ENCODE measurements around the gene NLN.
"Not testable (repeated sequence)": the region's sequence is repeated elsewhere in the genome, so short reads cannot be mapped to it uniquely, and the experiment has no call there.

The NLN gene

GRCh38 chr5:65835191-65835590 lies 113.2 kb downstream of the NLN start:
- no peak for DNase-seq

DNA sequence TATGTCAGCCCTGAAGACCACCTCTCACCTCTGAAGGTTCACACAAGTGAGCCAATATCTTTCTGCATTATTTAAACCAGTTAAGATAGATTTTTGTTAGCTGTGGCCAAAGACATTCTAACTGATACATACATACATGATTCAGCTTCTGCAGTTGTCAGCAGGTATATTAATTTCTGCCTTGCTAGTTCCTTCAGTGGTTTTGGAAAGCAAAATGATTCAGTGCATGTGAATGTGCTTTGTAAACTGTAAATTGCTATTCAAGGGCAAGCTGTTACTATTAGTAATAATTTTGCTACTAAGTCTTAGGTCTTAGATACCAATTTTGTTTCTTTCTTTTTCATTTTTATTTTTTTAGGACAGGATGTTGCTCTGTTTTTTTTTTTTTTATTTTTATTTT lies 115.1 kb downstream of the NLN start:
- DNase-seq, result no peak

GRCh38 chr5:65839170-65839569 lies 117.2 kb downstream of the NLN start:
- not testable (repeated sequence) for DNase-seq

DNA sequence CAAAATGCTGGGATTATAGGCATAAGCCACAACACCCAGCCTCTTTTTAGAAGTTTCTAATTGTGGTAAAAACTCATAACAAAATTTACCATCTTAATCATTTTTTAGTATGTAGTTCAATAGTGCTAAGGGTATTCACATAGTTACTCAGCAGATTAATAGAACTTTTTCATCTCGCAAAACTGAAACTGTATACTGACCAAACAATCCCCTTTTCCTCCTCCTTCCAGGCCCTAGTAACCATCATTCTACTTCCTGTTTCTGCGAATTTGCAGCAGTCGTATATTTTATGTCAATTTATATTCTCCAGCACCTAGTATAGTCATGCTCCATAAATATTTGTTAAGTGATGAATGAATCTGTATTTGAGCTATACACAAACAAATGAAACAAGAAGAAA lies 118.1 kb downstream of the NLN start:
- DNase-seq, result no peak

DNA sequence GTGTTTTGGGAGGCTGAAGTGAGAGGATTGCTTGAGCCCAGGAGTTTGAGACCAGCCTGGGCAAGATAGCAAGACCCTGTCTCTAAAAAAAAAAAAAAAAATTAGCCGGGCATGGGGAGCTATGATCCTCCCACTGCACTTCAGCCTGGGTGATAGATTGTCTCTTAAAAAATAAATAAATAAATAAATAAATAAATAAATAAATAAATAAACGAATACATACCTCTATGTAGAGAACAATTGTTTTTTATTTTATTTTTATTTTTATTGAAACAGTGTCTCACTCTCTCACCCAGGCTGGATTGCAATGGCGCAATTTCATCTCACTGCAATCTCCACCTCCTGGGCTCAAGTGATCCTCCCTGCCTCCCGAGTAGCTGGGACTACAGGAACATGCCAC lies 122.8 kb downstream of the NLN start:
- not testable (repeated sequence) for DNase-seq

DNA sequence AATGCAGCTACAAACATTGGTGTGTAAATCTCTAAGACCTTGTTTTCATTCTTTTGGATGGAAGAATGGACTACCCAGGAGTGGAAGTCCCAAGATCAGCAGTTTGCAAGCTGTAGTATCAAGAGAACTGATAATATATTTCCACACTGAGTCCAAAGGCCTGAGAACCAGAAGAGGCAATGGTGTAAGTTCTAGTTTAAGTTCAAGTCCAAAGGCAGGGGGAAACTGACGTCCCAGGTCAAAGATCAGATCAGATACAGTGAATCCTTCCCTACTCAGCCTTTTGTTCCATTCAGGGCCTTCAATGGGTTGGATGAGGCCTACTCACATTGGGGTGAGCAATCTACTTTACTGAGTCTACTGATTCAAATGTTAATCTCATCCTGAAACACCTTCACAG lies 124.1 kb downstream of the NLN start:
- no peak for DNase-seq

GRCh38 chr5:65847019-65847418 lies 125.0 kb downstream of the NLN start:
- DNase-seq, result not testable (repeated sequence)

DNA sequence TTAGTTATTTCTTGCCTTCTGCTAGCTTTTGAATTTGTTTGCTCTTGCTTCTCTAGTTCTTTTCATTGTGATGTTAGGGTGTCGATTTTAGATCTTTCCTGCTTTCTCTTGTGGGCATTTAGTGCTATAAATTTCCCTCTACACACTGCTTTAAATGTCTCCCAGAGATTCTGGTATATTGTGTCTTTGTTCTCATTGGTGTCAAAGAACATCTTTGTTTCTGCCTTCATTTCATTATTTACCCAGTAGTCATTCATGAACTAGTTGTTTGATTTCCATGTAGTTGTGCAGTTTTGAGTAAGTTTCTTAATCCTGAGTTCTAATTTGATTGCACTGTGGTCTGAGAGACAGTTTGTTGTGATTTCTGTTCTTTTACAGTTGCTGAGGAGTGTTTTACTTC lies 127.9 kb downstream of the NLN start:
- DNase-seq, result not testable (repeated sequence)

- DNase-seq, result no peak
These were observed 132.9 kb downstream of the NLN start for GRCh38 chr5:65854925-65855324.

- no peak for DNase-seq
These were observed 133.8 kb downstream of the NLN start for GRCh38 chr5:65855766-65856315.

GRCh38 chr5:65856520-65856919 lies 134.5 kb downstream of the NLN start:
- no peak for DNase-seq

- no peak for DNase-seq
These were observed 136.3 kb downstream of the NLN start for GRCh38 chr5:65858316-65858715.

GRCh38 chr5:65861830-65862241 lies 139.8 kb downstream of the NLN start:
- DNase-seq, result no peak

- DNase-seq, result no peak
These were observed 140.4 kb downstream of the NLN start for GRCh38 chr5:65862384-65862783.

DNA sequence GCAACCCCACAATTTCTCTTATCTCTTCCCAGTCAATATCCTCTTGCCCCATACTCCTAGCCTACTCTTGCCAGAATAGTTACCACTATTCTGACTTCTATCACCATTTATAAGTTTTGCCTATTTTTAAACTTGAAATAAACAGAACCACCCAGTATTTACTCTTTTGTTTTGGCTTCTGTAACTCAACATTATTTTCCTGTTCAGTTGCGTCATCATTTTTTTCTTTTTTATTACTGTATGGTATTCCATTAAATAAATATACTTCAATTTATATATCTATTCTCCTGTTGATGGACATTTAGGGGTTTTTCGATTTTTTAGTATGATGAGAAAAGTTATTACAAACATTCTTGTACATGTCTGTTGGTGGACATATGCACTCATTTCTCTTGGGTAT lies 141.7 kb downstream of the NLN start:
- DNase-seq, result no peak

DNA sequence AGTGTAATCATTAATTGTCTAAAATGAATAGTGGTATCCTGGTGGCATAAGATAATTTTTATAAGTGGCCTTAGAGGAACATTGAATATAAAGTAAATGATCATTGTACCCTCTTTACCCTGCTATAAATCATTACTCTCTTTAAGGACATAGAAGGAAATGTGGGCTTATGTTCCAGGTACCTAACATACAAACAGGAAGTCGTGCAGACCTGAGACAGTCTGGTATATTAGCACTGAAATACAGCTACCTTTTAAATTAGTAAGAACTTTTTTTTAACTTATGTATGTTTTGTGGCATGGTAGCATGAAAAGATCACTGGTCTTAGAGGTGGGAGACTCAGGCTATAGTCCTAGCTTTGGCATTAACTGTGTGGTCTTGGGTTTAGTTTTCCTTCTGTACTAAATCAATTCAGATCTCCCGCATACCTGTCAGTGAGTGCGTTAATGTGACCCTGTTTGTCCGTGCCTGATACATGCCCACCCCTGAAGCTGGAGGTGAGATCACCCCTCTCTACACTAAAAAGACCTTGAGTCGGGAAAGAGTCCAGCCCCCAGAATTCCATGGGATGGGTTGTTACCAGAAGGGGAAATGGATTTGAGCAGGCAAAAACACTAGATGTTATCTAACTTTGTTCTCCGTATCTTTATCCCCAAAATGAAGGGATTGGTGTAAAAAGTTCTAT lies 145.0 kb downstream of the NLN start:
- no peak for DNase-seq

GRCh38 chr5:65867542-65868195 lies 145.7 kb downstream of the NLN start:
- DNase-seq, result no peak

- DNase-seq, result no peak
These were observed 146.5 kb downstream of the NLN start for GRCh38 chr5:65868509-65868908.

DNA sequence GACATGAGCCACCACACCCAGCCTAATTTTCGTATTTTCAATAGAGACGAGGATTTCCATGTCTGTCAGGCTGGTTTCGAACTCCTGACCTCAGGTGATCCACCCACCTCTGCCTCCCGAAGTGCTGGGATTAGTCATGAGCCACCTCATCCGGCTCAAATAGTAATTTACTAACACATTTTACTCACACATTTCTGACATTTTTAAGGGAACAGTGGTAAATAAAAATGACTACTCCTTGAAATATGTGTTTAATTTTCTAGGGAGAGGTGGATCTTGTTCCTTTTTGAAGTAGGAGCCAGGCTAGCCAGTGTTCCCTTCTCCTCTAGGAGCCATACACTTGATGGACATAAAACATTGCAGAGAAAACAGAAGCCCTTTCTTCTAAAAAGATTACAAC lies 149.2 kb downstream of the NLN start:
- DNase-seq, result no peak

DNA sequence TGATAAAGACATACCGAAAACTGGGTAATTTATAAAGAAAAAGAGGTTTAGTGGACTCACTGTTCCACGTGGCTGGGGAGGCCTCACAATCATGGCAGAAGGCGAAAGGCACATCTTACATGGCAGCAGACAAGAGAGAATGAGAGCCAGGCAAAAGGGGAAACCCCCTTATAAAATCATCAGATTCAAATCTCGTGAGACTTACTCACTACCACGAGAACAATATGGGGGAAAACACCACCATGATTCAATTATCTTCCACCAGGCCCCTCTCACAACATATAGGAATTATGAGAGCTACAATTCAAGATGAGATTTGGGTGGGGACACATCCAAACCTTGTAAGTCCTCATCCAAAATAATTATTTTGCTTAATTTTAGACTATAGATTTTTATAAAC lies 149.8 kb downstream of the NLN start:
- not testable (repeated sequence) for DNase-seq

DNA sequence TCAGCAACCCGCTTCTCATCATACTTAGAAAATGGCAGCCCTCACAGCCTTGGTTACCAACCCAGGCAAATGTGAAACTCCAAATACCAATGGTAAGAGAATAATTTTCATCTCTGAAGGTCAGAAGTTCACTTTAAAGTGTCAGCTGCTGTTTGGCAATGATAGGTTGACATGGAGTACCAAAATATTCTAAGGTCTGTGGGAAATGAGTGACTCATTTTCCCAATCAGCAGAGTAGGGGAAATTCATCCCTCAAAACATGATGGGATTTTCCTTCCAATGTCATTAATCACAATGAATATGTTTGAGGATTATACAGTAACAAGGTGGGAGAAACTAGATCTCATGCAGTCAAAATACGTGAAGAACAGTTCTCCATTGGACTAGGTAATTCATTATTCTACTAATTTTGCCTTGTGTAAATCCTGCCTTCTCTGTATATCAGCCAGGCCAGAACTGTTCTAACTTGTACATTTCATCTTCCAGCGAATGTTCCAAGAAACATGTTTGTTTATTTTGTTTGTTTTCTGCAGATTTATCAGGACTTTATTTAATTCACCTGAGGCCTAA lies 151.3 kb downstream of the NLN start:
- DNase-seq, result no peak

GRCh38 chr5:65874241-65874640 lies 152.2 kb downstream of the NLN start:
- no peak for DNase-seq

GRCh38 chr5:65876496-65876895 lies 154.5 kb downstream of the NLN start:
- DNase-seq, result no peak

DNA sequence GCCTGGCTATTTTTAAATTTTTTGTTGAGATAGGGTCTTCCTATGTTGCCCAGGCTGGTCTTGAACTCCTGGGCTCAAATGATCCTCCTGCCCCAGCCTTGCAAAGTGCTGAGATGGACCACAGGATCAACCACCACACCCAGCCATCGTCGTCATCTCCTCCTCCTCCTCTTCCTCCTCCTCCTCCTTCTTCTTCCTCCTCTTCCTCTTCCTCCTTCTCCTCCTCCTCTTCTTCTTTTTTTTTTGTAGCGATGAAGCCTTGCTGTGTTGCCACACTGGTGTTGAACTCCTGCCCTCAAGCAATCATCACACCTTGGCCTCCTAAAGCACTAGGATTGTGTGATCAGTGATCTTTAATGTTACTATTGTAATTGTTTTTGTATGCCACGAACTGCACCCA lies 155.0 kb downstream of the NLN start:
- DNase-seq, result no peak
